Activated naive CD4-positive, alpha-beta T cell treated with anti-CD3 and anti-CD28 coated beads, Interleukin-2, amount 10 ng/mL, durations not matched to agents 5 hours and 36 hours (primary cell): ENCODE data around the gene IMPDH2. TPM values are rescaled to one million over a fixed set of nuclear protein-coding genes. Genes with fewer than 3 reads are reported as not detected.

ENCODE experiments used
- microRNA-seq: library from miRNA; unstranded; fragments of <30 nt; microRNA quantifications from one replicate; pipeline ENCODE4 v1.2.0, GENCODE V29; 2022; ENCODE audit warnings: borderline microRNAs expressed, borderline replicate concordance
- total RNA-seq, 2 experiments: library from RNA; stranded (reverse); gene quantifications; one replicate each; pipeline ENCODE4 v1.2.3, GENCODE V29; 2021

IMPDH2 gene
- total RNA-seq = 100 to 1,000 TPM; 176 to 186 TPM

DNA sequence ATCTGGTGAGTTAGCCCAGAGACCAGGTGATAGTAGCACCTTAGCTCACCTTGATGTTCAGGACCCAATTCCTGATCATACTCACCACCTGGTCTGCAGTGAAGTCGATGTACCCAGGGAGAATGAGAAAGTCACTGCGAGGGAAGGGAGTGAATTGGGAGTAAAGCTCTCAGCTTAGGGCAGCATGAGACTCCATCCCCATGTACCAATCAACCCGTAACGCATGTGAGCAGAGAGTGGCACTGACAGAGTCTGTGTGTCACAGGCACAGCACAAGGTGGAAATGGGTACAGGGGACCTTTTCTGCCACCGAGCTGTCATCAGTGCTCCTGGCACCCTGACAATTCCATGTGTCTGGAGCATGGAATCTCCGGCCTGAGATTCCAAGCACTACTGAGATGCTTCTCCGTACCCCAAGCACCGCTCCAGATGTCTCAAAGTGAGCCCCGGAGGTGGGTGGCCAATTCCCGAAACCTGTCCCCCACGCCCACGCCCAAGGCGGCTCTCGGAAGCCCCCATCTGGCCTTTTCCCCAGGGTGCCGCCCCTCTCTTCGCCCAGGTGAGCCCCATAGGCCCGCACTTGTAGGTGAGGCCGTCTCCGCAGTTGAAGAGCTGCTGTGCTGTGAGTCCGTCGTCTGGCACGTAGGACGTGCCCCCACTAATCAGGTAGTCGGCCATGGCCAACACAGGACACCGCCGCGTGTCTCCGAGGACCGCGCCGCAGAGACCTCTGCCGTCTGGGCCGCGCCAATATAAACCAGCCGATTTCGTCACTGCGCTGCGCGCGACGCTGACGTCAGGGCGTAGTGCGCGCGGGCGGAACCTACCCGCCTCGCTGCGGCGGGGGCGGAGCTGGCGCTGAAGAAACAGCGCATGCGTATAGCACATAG, at the start of gene IMPDH2:
Gene IMPDH2 (minus strand): TSS at position 726 of the 890 bp plus-strand sequence. CDS start 48 bp downstream, at position 678.

DNA sequence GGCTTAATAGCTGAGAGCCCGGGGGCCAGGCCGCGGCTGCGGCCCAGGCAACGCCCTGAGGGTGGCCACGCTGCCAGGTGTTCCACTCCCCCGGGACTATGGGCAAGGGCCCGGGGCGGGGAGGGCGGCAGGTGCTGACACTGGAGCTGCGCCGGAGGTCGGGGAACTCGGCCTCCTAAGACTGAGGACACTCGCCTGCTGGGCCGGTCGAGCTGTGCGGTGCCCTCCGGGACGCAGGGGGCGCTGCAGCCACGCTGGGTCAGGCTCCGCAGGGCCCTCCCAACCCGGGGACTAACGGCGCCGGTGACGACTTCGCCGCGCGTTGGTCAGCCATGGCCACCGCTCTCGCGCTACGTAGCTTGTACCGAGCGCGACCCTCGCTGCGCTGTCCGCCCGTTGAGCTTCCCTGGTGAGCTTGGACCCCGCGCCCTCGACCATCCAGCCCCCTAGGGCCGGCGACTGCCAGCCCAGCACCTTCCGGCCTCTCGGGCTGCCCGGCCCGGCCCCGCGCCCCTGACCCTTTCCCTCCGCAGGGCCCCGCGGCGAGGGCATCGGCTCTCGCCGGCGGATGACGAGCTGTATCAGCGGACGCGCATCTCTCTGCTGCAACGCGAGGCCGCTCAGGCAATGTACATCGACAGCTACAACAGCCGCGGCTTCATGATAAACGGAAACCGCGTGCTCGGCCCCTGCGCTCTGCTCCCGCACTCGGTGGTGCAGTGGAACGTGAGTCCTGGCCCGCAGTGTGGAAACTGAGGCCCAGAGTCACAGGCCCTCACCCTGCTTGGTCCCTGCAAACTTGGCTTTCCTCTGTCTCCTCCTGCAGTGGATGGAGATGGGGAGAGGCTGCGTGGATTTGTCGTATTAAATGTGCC, 7.1 kb downstream of the IMPDH2 start, which contains the start of gene NDUFAF3:
Gene NDUFAF3 (plus strand): TSS at position 309 of the 875 bp plus-strand sequence. CDS start 24 bp downstream, at position 333.

DNA sequence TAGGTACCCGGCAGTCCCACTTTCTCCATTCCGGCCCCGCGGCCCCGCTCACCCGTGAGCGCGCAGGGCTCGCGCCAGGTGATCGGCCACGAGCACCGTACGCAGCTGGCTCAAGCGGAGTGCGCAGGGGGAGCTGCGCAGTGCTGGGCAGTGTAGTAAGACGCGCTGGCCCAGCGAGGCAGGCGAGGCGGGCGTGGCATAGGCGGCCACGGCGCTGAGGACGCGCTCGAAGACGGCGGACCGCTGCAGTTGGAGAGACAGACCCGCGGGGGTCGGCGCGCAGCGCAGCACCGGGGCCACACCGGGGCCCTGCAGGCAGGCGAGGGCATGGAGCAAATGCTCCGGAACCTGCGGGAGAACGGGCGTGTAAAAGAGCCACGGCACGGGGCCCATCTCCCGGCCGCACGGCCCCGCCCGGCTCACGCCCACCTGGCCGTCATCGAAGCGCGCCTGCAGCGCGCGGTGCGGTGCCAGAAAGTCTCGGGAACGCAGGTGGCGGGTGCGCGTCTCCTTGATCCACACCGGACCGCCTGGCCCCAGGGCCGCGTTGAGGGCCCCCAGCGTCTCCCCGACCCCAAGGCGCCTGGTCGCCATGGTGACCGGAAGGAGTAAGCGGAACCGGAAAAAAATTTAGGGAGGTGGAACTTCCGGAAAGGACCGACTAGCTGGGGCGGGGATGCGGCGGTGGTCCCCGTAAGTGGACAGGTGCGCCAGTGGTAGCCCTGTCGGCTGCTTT, 11.1 kb downstream of the IMPDH2 start, which contains the start of gene DALRD3:
Gene DALRD3 (minus strand): TSS at position 610 of the 736 bp plus-strand sequence. CDS start 16 bp downstream, at position 594.

DNA sequence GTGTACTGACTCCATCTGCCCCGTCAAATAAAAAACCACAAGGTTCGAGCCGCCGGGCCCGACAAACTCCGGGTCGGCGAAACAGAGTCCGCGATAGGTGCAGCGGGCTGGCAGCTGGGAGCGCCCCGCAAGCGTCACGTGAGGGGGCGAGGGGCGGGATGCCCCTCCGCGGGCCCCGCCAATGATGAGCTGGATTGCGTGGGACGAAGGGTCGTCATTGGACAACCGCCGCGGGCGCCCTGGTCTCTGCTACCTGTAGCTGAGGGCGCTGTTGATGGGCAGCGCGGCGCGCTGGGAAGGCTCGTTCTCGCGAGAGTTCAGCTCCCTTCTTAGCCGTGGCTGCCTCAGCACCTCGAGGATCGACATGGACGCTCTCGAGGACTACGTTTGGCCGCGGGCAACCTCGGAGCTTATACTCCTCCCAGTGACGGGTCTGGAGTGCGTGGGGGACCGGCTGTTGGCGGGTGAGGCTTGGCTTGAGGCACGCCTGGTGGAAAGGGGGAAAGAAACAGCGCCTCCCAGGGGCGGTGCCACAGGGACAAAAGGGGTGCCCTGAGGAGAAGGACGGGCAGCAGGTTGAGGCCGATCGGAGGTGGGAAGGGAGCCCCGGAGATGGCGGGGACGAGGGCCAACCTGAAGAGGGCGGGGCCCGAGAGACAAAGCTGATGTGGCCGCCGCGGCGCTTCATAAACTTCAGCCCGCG, 22.0 kb downstream of the IMPDH2 start, which contains the start of gene WDR6:
Gene WDR6 (plus strand): TSS at position 324 of the 703 bp plus-strand sequence. CDS start 41 bp downstream, at position 365.

DNA sequence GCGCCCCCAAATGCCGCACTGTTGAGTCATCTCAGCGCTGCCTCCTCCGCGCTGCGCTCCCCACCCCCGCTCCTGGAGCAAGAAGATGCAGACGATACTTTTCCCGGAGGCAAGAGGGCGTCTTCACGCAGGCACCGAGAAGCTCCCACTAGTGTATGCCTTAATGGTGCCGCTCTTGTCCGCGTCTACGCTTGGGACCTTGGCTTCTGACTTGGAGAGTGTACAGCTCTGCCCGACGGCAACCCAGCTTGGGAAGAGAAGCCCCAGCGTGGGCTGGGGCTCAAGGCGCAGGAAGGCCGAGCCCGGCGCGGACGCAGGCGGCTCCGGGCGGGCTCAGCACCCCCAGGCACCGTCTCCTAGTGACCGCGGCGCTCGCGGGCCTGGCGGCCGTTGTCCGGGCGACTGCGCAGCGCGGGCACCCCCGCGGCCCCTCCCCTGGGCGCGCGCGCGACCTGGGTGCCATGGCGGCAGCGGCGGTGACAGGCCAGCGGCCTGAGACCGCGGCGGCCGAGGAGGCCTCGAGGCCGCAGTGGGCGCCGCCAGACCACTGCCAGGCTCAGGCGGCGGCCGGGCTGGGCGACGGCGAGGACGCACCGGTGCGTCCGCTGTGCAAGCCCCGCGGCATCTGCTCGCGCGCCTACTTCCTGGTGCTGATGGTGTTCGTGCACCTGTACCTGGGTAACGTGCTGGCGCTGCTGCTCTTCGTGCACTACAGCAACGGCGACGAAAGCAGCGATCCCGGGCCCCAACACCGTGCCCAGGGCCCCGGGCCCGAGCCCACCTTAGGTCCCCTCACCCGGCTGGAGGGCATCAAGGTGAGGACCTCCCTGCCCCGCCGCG, 39.2 kb downstream of the IMPDH2 start, which contains the start of gene P4HTM:
Gene P4HTM (plus strand): TSS at position 446 of the 840 bp plus-strand sequence. CDS start 16 bp downstream, at position 462.

Small RNA genes lying within 50 kb of the gene (microRNA-seq; reads per million reads assigned to microRNA genes)
- gene MIR191 (8,359 reads per million, percentile 98 among the genes with 10 or more reads in this experiment), gene MIR425 (1,779 reads per million, percentile 91 among the genes with 10 or more reads in this experiment)

Other genes with a start within 250 kb of the IMPDH2 start
- 10 to 100 TPM; 30.6 to 32.6 TPM for gene PRKAR2A, start 181.5 kb downstream of the IMPDH2 start, total RNA-seq
- 10 to 100 TPM; 30.1 to 32.2 TPM for gene SLC25A20, start 130.5 kb downstream of the IMPDH2 start, total RNA-seq
- 100 to 1,000 TPM in 1 of 2 experiments, 10 to 100 TPM in 1; 91.5 to 104 TPM for gene ARIH2, start 110.6 kb downstream of the IMPDH2 start, total RNA-seq
- 10 to 100 TPM; 40.7 to 46.8 TPM for gene P4HTM, start 39.2 kb downstream of the IMPDH2 start, total RNA-seq
- gene WDR6, start 22.0 kb downstream of the IMPDH2 start, total RNA-seq = 100 to 1,000 TPM; 162 to 172 TPM
- 10 to 100 TPM; 22.4 to 25.8 TPM for gene DALRD3, start 10.8 kb downstream of the IMPDH2 start, total RNA-seq
- gene NDUFAF3, start 7.3 kb downstream of the IMPDH2 start, total RNA-seq = 10 to 100 TPM; 81.2 to 88.3 TPM
- gene QRICH1, start 64.7 kb upstream of the IMPDH2 start, total RNA-seq = 100 to 1,000 TPM; 130 to 131 TPM
- gene QARS1, start 75.4 kb upstream of the IMPDH2 start, total RNA-seq = 100 to 1,000 TPM; 318 to 340 TPM
- 10 to 100 TPM; 66.8 to 68.0 TPM for gene USP19, start 91.4 kb upstream of the IMPDH2 start, total RNA-seq
- gene LAMB2, start 103.7 kb upstream of the IMPDH2 start, total RNA-seq = not detected
- 10 to 100 TPM; 22.4 to 23.8 TPM for gene CCDC71, start 136.9 kb upstream of the IMPDH2 start, total RNA-seq
- gene KLHDC8B, start 142.2 kb upstream of the IMPDH2 start, total RNA-seq = 1 to 10 TPM; 2.3 to 2.5 TPM
- gene C3orf62, start 247.8 kb upstream of the IMPDH2 start, total RNA-seq = 10 to 100 TPM in 1 of 2 experiments, 1 to 10 TPM in 1; 9.1 to 11.1 TPM